Muscle of arm (tissue), 12 donors: ENCODE measurements around the gene PCBP3. TPM values are rescaled to one million over a fixed set of nuclear protein-coding genes. Genes with fewer than 3 reads are reported as not detected.
"Not testable (repeated sequence)": the region's sequence is repeated elsewhere in the genome, so short reads cannot be mapped to it uniquely, and the experiment has no call there.

Experiments
- DNase-seq: peaks from one replicate; pipeline ENCODE4 v3.0.0-alpha.2; 2013
- polyA plus RNA-seq, 12 donors: library from polyadenylated mRNA; unstranded; fragments of 120-200 nt; gene quantifications; one replicate each; pipeline ENCODE4 v1.2.1, GENCODE V29; 2013; ENCODE audit not compliant: insufficient read length in 12 of 12

The PCBP3 gene
- polyA plus RNA-seq, 12 donors, result 0.88 to 4.2 (median 1.3) TPM; not detected in 2

GRCh38 chr21:45945066-45945867 lies 301.7 kb downstream of the PCBP3 start:
- no peak for DNase-seq

GRCh38 chr21:45945868-45946210 lies 302.3 kb downstream of the PCBP3 start:
- DNase-seq, result no peak

- DNase-seq, result no peak
Measured at GRCh38 chr21:45947296-45947695, 303.8 kb downstream of the PCBP3 start.

- no peak for DNase-seq
Measured at GRCh38 chr21:45947716-45948255, 304.3 kb downstream of the PCBP3 start.

GRCh38 chr21:45948576-45949141 lies 305.1 kb downstream of the PCBP3 start:
- DNase-seq, result no peak

- DNase-seq, result no peak
Measured at GRCh38 chr21:45949928-45950739, 306.6 kb downstream of the PCBP3 start.

GRCh38 chr21:45950740-45951515 lies 307.4 kb downstream of the PCBP3 start:
- peak; percentile 81 for DNase-seq

- DNase-seq, result no peak
Measured at GRCh38 chr21:45951676-45952075, 308.2 kb downstream of the PCBP3 start.

GRCh38 chr21:45952527-45952926 lies 309.0 kb downstream of the PCBP3 start:
- DNase-seq, result not testable (repeated sequence)

GRCh38 chr21:45952974-45953373 lies 309.4 kb downstream of the PCBP3 start:
- DNase-seq, result no peak

GRCh38 chr21:45954261-45954660 lies 310.7 kb downstream of the PCBP3 start:
- DNase-seq, result no peak

- no peak for DNase-seq
Measured at GRCh38 chr21:45954921-45955320, 311.4 kb downstream of the PCBP3 start.

- no peak for DNase-seq
Measured at GRCh38 chr21:45957551-45957950, 314.0 kb downstream of the PCBP3 start.

GRCh38 chr21:45957981-45958600 lies 314.6 kb downstream of the PCBP3 start:
- no peak for DNase-seq

GRCh38 chr21:45959182-45959581 lies 315.7 kb downstream of the PCBP3 start:
- DNase-seq, result no peak

- no peak for DNase-seq
Measured at GRCh38 chr21:45959779-45960390, 316.4 kb downstream of the PCBP3 start.

GRCh38 chr21:45961408-45961807 lies 317.9 kb downstream of the PCBP3 start:
- DNase-seq, result not testable (repeated sequence)

GRCh38 chr21:45962531-45963231 lies 319.2 kb downstream of the PCBP3 start:
- no peak for DNase-seq

- DNase-seq, result peak; percentile 92
Measured at GRCh38 chr21:45963232-45963570, 319.7 kb downstream of the PCBP3 start.

GRCh38 chr21:45964649-45965048 lies 321.1 kb downstream of the PCBP3 start:
- no peak for DNase-seq
